HEK293 (cell line): Measurements from ENCODE around the gene LMO4.

Experiments used
- CTCF ChIA-PET: fragments of 350-600 bp; formaldehyde crosslinking; extraction: SDS; loops from one replicate; lab custom pipeline; 2021; ENCODE audit warnings: antibody characterized with exemption; lab: Yijun Ruan, JAX
- POLR2A ChIA-PET: fragments of 300-600 bp; formaldehyde crosslinking; extraction: SDS; loops from one replicate; lab custom pipeline; 2020; ENCODE audit warnings: antibody characterized with exemption, inconsistent platforms; lab: Yijun Ruan, JAX
- H3K27ac ChIP-seq: fragments of 200-500 bp; sonication (Bioruptor generic); 2 replicates; pipeline ENCODE4 v1.5.1; 2014; ENCODE audit warnings: low read depth, low read length, control low read depth, inconsistent platforms; ENCODE audit errors: extremely low read depth
- H3K36me3 ChIP-seq, 2 experiments: fragments of 200-500 bp in 1 of 2; sonication (Bioruptor generic) in 1 of 2; 1 replicate in 1 of 2; 2 replicates in 1 of 2; pipeline ENCODE4 v1.5.1; 2014 to 2017; ENCODE audit warnings: inconsistent platforms in 2 of 2, low read length in 2 of 2; ENCODE audit not compliant: control insufficient read depth in 2 of 2, insufficient read depth in 1 of 2
- H3K4me1 ChIP-seq: fragments of 200-500 bp; sonication (Bioruptor generic); 2 replicates; pipeline ENCODE4 v1.5.1; 2014; ENCODE audit warnings: mild to moderate bottlenecking, low read length, inconsistent platforms; ENCODE audit not compliant: control insufficient read depth, insufficient read depth
- H3K4me3 ChIP-seq: 2 replicates; pipeline ENCODE4 v1.5.1; 2011; ENCODE audit warnings: low read depth, mild to moderate bottlenecking, control low read depth, low read length, moderate library complexity
- H3K9me3 ChIP-seq: fragments of 200-500 bp; sonication (Bioruptor generic); 2 replicates; pipeline ENCODE4 v1.5.1; 2014; ENCODE audit warnings: low read depth, low read length, inconsistent platforms; ENCODE audit not compliant: control insufficient read depth, insufficient read depth
- GFI1B ChIP-seq: fragments of 450-650 bp; formaldehyde crosslinking; IDR thresholded peaks from 2 replicates; pipeline ENCODE4 v1.5.1; 2016; ENCODE audit warnings: missing biosample characterization, missing genetic modification characterization
- GLI2 ChIP-seq: fragments of 450-650 bp; formaldehyde crosslinking; IDR thresholded peaks from 2 replicates; pipeline ENCODE4; 2017; ENCODE audit warnings: missing biosample characterization, missing genetic modification characterization, low read depth, borderline replicate concordance
- KLF8 ChIP-seq: fragments of 450-650 bp; formaldehyde crosslinking; IDR thresholded peaks from 2 replicates; pipeline ENCODE4 v1.5.1; 2016; ENCODE audit warnings: missing biosample characterization, missing genetic modification characterization
- KLF9 ChIP-seq: fragments of 450-650 bp; formaldehyde crosslinking; IDR thresholded peaks from 2 replicates; pipeline ENCODE4 v1.5.1; 2016; ENCODE audit warnings: missing biosample characterization, missing genetic modification characterization, low read depth
- PRDM1 ChIP-seq: fragments of 450-650 bp; formaldehyde crosslinking; IDR thresholded peaks from 2 replicates; pipeline ENCODE4; 2016; ENCODE audit warnings: missing biosample characterization, missing genetic modification characterization
- PRDM2 ChIP-seq: fragments of 450-650 bp; formaldehyde crosslinking; IDR thresholded peaks from 2 replicates; pipeline ENCODE4 v1.5.1; 2016; ENCODE audit warnings: missing biosample characterization, missing genetic modification characterization, borderline replicate concordance
- RBAK ChIP-seq: fragments of 450-650 bp; formaldehyde crosslinking; IDR thresholded peaks from 2 replicates; pipeline ENCODE4 v1.5.1; 2016; ENCODE audit warnings: missing biosample characterization, missing genetic modification characterization
- TCF7L2 ChIP-seq: IDR thresholded peaks from 2 replicates; pipeline ENCODE4 v1.6.1; 2011; ENCODE audit warnings: low read depth, mild to moderate bottlenecking, inconsistent platforms, low read length, moderate library complexity, borderline replicate concordance
- ZBTB17 ChIP-seq: fragments of 450-650 bp; formaldehyde crosslinking; IDR thresholded peaks from 2 replicates; pipeline ENCODE4 v1.5.1; 2016; ENCODE audit warnings: missing biosample characterization, missing genetic modification characterization
- ZNF140 ChIP-seq: fragments of 450-650 bp; formaldehyde crosslinking; IDR thresholded peaks from 2 replicates; pipeline ENCODE4 v1.5.1; 2016; ENCODE audit warnings: missing biosample characterization, missing genetic modification characterization
- ZNF24 ChIP-seq: fragments of 450-650 bp; formaldehyde crosslinking; IDR thresholded peaks from 2 replicates; pipeline ENCODE4 v1.5.1; 2016; ENCODE audit warnings: missing biosample characterization, missing genetic modification characterization
- ZNF280C ChIP-seq: fragments of 450-650 bp; formaldehyde crosslinking; IDR thresholded peaks from 2 replicates; pipeline ENCODE4 v1.5.1; 2016; ENCODE audit warnings: missing biosample characterization, missing genetic modification characterization
- ZNF514 ChIP-seq: fragments of 450-650 bp; formaldehyde crosslinking; IDR thresholded peaks from 2 replicates; pipeline ENCODE4 v1.5.1; 2016; ENCODE audit warnings: missing biosample characterization, missing genetic modification characterization
- ZNF580 ChIP-seq: fragments of 450-650 bp; formaldehyde crosslinking; IDR thresholded peaks from 2 replicates; pipeline ENCODE4 v1.5.1; 2016; ENCODE audit warnings: missing biosample characterization, missing genetic modification characterization
- ZNF610 ChIP-seq: fragments of 450-650 bp; formaldehyde crosslinking; IDR thresholded peaks from 2 replicates; pipeline ENCODE4 v1.5.1; 2016; ENCODE audit warnings: missing biosample characterization, missing genetic modification characterization, borderline replicate concordance
- ZNF626 ChIP-seq: fragments of 450-650 bp; sonication (Bioruptor Pico); formaldehyde crosslinking; IDR thresholded peaks from 2 replicates; pipeline ENCODE4 v1.5.1; 2018; ENCODE audit warnings: missing biosample characterization, missing genetic modification characterization, inconsistent platforms
- ZNF629 ChIP-seq: fragments of 450-650 bp; formaldehyde crosslinking; IDR thresholded peaks from 2 replicates; pipeline ENCODE4 v1.5.1; 2017; ENCODE audit warnings: missing biosample characterization, missing genetic modification characterization
- TF ChIP-seq, protein P1 (sequence below): fragments of 450-650 bp; formaldehyde crosslinking; IDR thresholded peaks from 2 replicates; pipeline ENCODE4 v1.5.1; 2016; ENCODE audit warnings: missing biosample characterization, missing genetic modification characterization
- TF ChIP-seq, protein P2 (sequence below): fragments of 450-650 bp; formaldehyde crosslinking; IDR thresholded peaks from 2 replicates; pipeline ENCODE4 v1.5.1; 2017; ENCODE audit warnings: missing biosample characterization, missing genetic modification characterization
- TF ChIP-seq, protein P3 (sequence below): fragments of 450-650 bp; formaldehyde crosslinking; IDR thresholded peaks from 2 replicates; pipeline ENCODE4 v1.5.1; 2016; ENCODE audit warnings: missing biosample characterization, missing genetic modification characterization

LMO4 gene

DNA sequence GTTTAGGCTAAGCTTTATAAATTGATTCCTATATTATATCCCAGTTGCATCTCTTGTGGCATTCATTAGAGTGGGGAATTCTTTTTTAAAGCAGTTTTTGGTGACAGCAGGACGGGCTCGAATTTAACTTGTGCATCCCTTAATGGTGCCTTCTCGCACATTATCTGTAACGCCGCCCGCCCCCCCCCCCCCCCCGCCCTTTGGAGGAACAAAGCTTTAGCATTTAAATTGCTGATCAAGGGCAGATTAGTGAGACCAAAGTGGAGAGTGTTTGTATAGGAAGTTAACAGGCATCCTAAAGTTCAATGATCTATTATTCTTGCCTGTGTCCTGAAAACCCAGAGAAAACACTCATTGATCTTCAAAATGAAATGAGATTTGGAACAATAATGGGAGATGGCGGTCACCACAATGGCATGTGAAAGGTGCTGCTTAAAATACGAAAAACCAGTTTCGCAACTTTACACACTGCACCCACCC, 2.2 kb downstream of the LMO4 start:
- peaks cover 25% of the 10 kb centered on the region for H3K4me1 ChIP-seq
- CTCF ChIA-PET, result interaction anchor here (0.6 kb wide), 1 partner anchor 131 kb away, joined by 3 read pairs; no protein-coding TSS in a partner anchor
- H3K4me3 ChIP-seq, result peak overlapping the region; percentile 73
- peaks cover 7 to 18% of the 10 kb centered on the region in 2 experiments; a peak in 2 of 3 replicates for H3K36me3 ChIP-seq
- TF ChIP-seq GLI2 (tag by site-specific recombination) (no peak), KLF8 (tag by site-specific recombination) (no peak), GFI1B (tag by site-specific recombination) (no peak), ZNF629 (tag by site-specific recombination) (peak; percentile 11; the same call in 1 of the 2 replicates), ZNF610 (tag by site-specific recombination) (0 out of 2 replicates have a peak, but pooled peaks have one; percentile 24), ZNF580 (no peak), ZNF140 (tag by site-specific recombination) (no peak), KLF9 (no peak), ZBTB17 (tag by site-specific recombination) (peak; percentile 95), RBAK (tag by site-specific recombination) (no peak), ZNF24 (tag by site-specific recombination) (no peak), PRDM2 (tag by site-specific recombination) (no peak), ZNF280C (tag by site-specific recombination) (no peak), ZNF626 (tag by site-specific recombination) (no peak), TCF7L2 (peak; percentile 50), PRDM1 (tag by site-specific recombination) (peak; percentile 47; the same call in 1 of the 2 replicates), ZNF514 (no peak)
- TF ChIP-seq, protein P1, sequence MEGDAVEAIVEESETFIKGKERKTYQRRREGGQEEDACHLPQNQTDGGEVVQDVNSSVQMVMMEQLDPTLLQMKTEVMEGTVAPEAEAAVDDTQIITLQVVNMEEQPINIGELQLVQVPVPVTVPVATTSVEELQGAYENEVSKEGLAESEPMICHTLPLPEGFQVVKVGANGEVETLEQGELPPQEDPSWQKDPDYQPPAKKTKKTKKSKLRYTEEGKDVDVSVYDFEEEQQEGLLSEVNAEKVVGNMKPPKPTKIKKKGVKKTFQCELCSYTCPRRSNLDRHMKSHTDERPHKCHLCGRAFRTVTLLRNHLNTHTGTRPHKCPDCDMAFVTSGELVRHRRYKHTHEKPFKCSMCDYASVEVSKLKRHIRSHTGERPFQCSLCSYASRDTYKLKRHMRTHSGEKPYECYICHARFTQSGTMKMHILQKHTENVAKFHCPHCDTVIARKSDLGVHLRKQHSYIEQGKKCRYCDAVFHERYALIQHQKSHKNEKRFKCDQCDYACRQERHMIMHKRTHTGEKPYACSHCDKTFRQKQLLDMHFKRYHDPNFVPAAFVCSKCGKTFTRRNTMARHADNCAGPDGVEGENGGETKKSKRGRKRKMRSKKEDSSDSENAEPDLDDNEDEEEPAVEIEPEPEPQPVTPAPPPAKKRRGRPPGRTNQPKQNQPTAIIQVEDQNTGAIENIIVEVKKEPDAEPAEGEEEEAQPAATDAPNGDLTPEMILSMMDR (tag by site-specific recombination), result no peak
- TF ChIP-seq, protein P2, sequence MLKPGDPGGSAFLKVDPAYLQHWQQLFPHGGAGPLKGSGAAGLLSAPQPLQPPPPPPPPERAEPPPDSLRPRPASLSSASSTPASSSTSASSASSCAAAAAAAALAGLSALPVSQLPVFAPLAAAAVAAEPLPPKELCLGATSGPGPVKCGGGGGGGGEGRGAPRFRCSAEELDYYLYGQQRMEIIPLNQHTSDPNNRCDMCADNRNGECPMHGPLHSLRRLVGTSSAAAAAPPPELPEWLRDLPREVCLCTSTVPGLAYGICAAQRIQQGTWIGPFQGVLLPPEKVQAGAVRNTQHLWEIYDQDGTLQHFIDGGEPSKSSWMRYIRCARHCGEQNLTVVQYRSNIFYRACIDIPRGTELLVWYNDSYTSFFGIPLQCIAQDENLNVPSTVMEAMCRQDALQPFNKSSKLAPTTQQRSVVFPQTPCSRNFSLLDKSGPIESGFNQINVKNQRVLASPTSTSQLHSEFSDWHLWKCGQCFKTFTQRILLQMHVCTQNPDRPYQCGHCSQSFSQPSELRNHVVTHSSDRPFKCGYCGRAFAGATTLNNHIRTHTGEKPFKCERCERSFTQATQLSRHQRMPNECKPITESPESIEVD (tag by site-specific recombination), result peak; percentile 89
- TF ChIP-seq, protein P3, sequence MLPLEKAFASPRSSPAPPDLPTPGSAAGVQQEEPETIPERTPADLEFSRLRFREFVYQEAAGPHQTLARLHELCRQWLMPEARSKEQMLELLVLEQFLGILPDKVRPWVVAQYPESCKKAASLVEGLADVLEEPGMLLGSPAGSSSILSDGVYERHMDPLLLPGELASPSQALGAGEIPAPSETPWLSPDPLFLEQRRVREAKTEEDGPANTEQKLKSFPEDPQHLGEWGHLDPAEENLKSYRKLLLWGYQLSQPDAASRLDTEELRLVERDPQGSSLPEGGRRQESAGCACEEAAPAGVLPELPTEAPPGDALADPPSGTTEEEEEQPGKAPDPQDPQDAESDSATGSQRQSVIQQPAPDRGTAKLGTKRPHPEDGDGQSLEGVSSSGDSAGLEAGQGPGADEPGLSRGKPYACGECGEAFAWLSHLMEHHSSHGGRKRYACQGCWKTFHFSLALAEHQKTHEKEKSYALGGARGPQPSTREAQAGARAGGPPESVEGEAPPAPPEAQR (tag by site-specific recombination), result no peak
- TF ChIP-seq, all 188 proteins: peak for 6
- Histone ChIP-seq H3K27ac (peak overlapping the region; percentile 97), H3K9me3 (no peaks in the 10 kb centered on the region)
- POLR2A ChIA-PET, result interaction anchor here (0.6 to 1.9 kb wide), 4 partner anchors 111 to 1354 kb away, joined by 3 to 6 read pairs (median 5); partner anchors contain the start of gene PKN2
